OCI-LY3 (cell line): ENCODE results near the gene MED12L.

Source experiments
- EZH2phosphoT487 ChIP-seq: fragments of 200-600 bp; shearing (Covaris generic); IDR thresholded peaks from 2 replicates; pipeline ENCODE4 v1.6.1; 2018; ENCODE audit warnings: antibody characterized with exemption, mixed run types, low read depth
- TF ChIP-seq, protein P1 (sequence below): fragments of 200-600, 300-600 bp; sonication (generic); IDR thresholded peaks from 2 replicates; pipeline ENCODE4 v1.5.1; 2014; ENCODE audit warnings: antibody characterized with exemption, low read length, low read depth

GRCh38 chr3:151303751-151304150, 218.3 kb downstream of the MED12L start:
- TF ChIP-seq, protein P1, sequence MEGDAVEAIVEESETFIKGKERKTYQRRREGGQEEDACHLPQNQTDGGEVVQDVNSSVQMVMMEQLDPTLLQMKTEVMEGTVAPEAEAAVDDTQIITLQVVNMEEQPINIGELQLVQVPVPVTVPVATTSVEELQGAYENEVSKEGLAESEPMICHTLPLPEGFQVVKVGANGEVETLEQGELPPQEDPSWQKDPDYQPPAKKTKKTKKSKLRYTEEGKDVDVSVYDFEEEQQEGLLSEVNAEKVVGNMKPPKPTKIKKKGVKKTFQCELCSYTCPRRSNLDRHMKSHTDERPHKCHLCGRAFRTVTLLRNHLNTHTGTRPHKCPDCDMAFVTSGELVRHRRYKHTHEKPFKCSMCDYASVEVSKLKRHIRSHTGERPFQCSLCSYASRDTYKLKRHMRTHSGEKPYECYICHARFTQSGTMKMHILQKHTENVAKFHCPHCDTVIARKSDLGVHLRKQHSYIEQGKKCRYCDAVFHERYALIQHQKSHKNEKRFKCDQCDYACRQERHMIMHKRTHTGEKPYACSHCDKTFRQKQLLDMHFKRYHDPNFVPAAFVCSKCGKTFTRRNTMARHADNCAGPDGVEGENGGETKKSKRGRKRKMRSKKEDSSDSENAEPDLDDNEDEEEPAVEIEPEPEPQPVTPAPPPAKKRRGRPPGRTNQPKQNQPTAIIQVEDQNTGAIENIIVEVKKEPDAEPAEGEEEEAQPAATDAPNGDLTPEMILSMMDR, result no peak
- no peak for TF ChIP-seq EZH2phosphoT487
